GM19372 (cell line): ENCODE results near the gene PADI6.

Source experiments
- ATAC-seq: cut with Tn5 transposase; IDR thresholded peaks from one replicate; pipeline ENCODE4 v1.9.1; 2021; ENCODE audit warnings: mild to moderate bottlenecking, low read depth, moderate library complexity; ENCODE audit not compliant: unreplicated experiment

Gene PADI6

GRCh38 chr1:17356387-17357026, 15.5 kb upstream of the PADI6 start:
- no peak for ATAC-seq

GRCh38 chr1:17358557-17358956, 13.4 kb upstream of the PADI6 start:
- ATAC-seq: no peak

- ATAC-seq: no peak
Measured at GRCh38 chr1:17359031-17359430, 13.0 kb upstream of the PADI6 start.

- ATAC-seq: no peak
Measured at GRCh38 chr1:17359808-17360207, 12.2 kb upstream of the PADI6 start.

- ATAC-seq: no peak
Measured at GRCh38 chr1:17360272-17360956, 11.6 kb upstream of the PADI6 start.

GRCh38 chr1:17361687-17362086, 10.3 kb upstream of the PADI6 start:
- no peak for ATAC-seq

GRCh38 chr1:17363351-17363750, 8.6 kb upstream of the PADI6 start:
- ATAC-seq: no peak

GRCh38 chr1:17363771-17364170, 8.2 kb upstream of the PADI6 start:
- ATAC-seq: no peak

- ATAC-seq: no peak
Measured at GRCh38 chr1:17365293-17365692, 6.7 kb upstream of the PADI6 start.

GRCh38 chr1:17369466-17369865, 2.5 kb upstream of the PADI6 start:
- no peak for ATAC-seq

- ATAC-seq: no peak
Measured at GRCh38 chr1:17370618-17371017, 1.4 kb upstream of the PADI6 start.

- ATAC-seq: no peak
Measured at GRCh38 chr1:17372955-17373354, 959 bp downstream of the PADI6 start.

GRCh38 chr1:17375651-17376050, 3.7 kb downstream of the PADI6 start:
- no peak for ATAC-seq

GRCh38 chr1:17377325-17377953, 5.4 kb downstream of the PADI6 start:
- ATAC-seq: no peak

GRCh38 chr1:17381161-17381560, 9.2 kb downstream of the PADI6 start:
- ATAC-seq: no peak

- ATAC-seq: no peak
Measured at GRCh38 chr1:17392199-17392740, 20.3 kb downstream of the PADI6 start.

GRCh38 chr1:17393230-17393629, 21.2 kb downstream of the PADI6 start:
- ATAC-seq: no peak

- no peak for ATAC-seq
Measured at GRCh38 chr1:17397910-17398695, 26.1 kb downstream of the PADI6 start.

GRCh38 chr1:17400725-17401341, 28.8 kb downstream of the PADI6 start:
- no peak for ATAC-seq

- ATAC-seq: no peak
Measured at GRCh38 chr1:17401841-17402240, 29.8 kb downstream of the PADI6 start.
